Stimulated activated CD8-positive, alpha-beta memory T cell treated with anti-CD3 and anti-CD28 coated beads, Interleukin-2, amount 100 ng/mL, for 1 hour (primary cell): Measurements from ENCODE around the gene MTIF2.
"Not testable (repeated sequence)": the region's sequence is repeated elsewhere in the genome, so short reads cannot be mapped to it uniquely, and the experiment has no call there.

ENCODE experiments used
- DNase-seq, 2 donors: peaks; one replicate each; pipeline ENCODE4 v3.0.0-alpha.2; 2020; ENCODE audit warnings: low read depth in 2 of 2

Gene MTIF2

GRCh38 chr2:55242617-55243016 is 26.4 kb downstream of the MTIF2 start:
- DNase-seq: no peak

GRCh38 chr2:55241582-55241981 is 27.4 kb downstream of the MTIF2 start:
- not testable (repeated sequence) for DNase-seq

GRCh38 chr2:55239656-55240222 is 29.3 kb downstream of the MTIF2 start:
- DNase-seq: no peak

- DNase-seq: no peak
These were observed 32.0 kb downstream of the MTIF2 start for GRCh38 chr2:55236992-55237543.

GRCh38 chr2:55235724-55236538 is 33.1 kb downstream of the MTIF2 start:
- no peak for DNase-seq

GRCh38 chr2:55233658-55233940 is 35.4 kb downstream of the MTIF2 start:
- DNase-seq: no peak

GRCh38 chr2:55232863-55233657 is 36.0 kb downstream of the MTIF2 start:
- peak; percentile 9 to 28 for DNase-seq

- peak; percentile 82 to 86 for DNase-seq
These were observed 36.8 kb downstream of the MTIF2 start, which contains the start of the genes CLHC1 and RPS27A for GRCh38 chr2:55232084-55232862. Gene CLHC1 (minus strand): TSS chr2:55232293. CDS start chr2:55222411, 9,882 bp downstream. Gene RPS27A (plus strand): TSS chr2:55232688. CDS start chr2:55232825, 137 bp downstream.

- no peak for DNase-seq
These were observed 37.4 kb downstream of the MTIF2 start for GRCh38 chr2:55231546-55232083.

- no peak for DNase-seq
These were observed 38.5 kb downstream of the MTIF2 start for GRCh38 chr2:55230551-55230950.

- DNase-seq: no peak
These were observed 39.8 kb downstream of the MTIF2 start for GRCh38 chr2:55229221-55229620.

GRCh38 chr2:55228226-55228563 is 40.8 kb downstream of the MTIF2 start:
- DNase-seq: no peak

- not testable (repeated sequence) for DNase-seq
These were observed 41.4 kb downstream of the MTIF2 start for GRCh38 chr2:55227437-55228225.

GRCh38 chr2:55225481-55226020 is 43.5 kb downstream of the MTIF2 start:
- no peak for DNase-seq

GRCh38 chr2:55224761-55225261 is 44.2 kb downstream of the MTIF2 start:
- no peak for DNase-seq

GRCh38 chr2:55223958-55224760 is 44.9 kb downstream of the MTIF2 start:
- DNase-seq: no peak

- DNase-seq: no peak
These were observed 55.2 kb downstream of the MTIF2 start for GRCh38 chr2:55213822-55214221.

- DNase-seq: no peak
These were observed 64.1 kb downstream of the MTIF2 start for GRCh38 chr2:55204950-55205349.

GRCh38 chr2:55204536-55204935 is 64.5 kb downstream of the MTIF2 start:
- DNase-seq: no peak
